IPS-18c (cell line): ENCODE measurements around the gene ELN.

ENCODE experiments used
- H3K4me3 ChIP-seq: 2 replicates; pipeline ENCODE4 v1.7.0; 2013; ENCODE audit warnings: low read depth, mild to moderate bottlenecking, low read length, moderate library complexity; ENCODE audit not compliant: insufficient read depth
- H3K9me3 ChIP-seq: one replicate; pipeline ENCODE4 v1.6.1; 2013; ENCODE audit warnings: mild to moderate bottlenecking, low read length, moderate library complexity; ENCODE audit not compliant: control insufficient read depth, insufficient read depth

The ELN gene

DNA sequence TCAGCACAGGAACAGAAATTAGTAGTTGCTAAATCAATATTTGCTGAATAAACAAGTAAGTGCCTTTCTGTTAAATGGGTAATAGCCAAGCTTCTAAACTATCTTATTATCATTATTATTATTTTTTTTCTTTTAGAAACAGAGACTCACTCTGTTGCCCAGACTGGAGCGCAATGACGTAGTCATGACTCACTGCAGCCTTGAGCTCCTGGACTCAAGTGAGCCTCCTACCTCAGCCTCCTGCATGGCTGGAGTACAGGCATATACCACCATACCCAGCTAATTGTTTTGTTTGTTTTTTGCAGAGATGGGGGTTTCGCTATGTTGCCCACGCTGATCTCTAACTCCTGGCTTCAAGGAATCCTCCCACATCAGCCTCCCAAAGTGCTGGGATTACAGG lies 12.3 kb upstream of the ELN start:
- Histone ChIP-seq H3K9me3 (no peaks in the 10 kb centered on the region), H3K4me3 (no peak overlapping the region)

DNA sequence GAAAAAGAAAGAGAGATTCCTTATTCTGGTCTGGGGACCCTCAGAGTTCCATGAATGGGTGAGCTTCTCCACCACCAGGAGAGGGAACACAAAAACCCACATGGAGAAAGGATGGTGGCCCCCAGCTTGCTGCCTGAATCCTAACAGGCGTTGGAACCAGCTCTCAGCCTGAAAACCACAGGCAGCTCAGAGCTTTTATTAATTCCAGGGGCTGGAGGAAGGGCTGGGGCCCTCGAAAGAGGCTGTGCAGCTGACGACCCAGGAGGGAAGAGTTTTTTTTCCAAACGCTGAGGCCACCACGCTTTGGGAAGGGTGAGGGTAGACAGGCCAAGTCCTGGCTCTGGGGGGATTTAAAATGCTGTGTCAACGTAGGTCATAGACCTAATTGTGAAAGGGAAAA lies 10.8 kb upstream of the ELN start:
- Histone ChIP-seq H3K9me3 (no peaks in the 10 kb centered on the region), H3K4me3 (no peak overlapping the region)

DNA sequence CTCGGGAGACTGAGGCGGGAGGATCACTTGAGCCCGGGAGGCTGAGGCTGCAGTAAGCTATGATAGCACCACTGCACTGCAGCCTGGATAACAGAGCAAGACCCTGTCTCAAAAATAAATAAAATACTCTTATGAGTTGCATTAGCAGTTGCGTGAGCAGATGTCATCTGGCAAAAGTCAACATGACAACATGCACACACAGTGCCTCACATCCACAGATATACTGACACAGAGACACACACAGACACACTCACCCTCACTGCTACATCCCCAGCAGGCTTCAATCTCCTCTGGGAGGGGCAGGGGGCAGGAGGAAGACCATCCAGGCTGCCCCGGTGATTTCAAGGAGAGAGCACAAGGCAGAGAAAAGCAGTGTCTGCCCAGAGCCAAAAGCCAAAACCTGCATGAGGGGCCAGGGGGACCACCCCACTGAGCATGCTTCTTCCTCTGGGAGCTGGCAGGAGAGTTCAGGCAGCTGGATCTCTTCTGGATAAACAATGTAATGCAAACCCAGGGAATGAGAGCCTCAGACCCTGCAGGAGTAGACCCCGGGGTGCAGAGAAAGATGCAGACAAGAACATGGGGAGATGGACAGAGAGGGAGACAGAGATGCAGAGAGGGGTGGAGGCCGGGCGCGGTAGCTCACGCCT lies 9.6 kb upstream of the ELN start:
- no peak overlapping the region for H3K4me3 ChIP-seq
- no peaks in the 10 kb centered on the region for H3K9me3 ChIP-seq

DNA sequence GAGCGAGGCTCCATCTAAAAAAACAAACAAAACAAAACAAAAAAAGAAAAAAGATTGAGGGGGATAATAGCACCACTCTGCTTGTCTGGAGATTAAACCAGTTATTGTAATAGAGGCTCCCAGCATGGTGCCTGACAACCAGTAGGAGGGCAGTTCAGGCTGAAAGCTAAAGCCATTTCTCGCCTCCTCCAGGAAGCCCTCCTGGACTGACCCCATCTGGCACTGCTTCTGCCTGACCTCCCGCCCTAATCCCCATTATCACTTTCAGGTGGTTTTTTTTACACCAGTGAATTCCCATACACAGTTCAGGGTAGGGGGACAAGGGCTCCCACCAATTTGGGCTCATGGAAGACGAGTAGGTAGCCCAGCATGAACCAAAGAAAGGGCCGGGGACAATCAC lies 8.8 kb upstream of the ELN start:
- Histone ChIP-seq H3K9me3 (no peaks in the 10 kb centered on the region), H3K4me3 (no peak overlapping the region)

DNA sequence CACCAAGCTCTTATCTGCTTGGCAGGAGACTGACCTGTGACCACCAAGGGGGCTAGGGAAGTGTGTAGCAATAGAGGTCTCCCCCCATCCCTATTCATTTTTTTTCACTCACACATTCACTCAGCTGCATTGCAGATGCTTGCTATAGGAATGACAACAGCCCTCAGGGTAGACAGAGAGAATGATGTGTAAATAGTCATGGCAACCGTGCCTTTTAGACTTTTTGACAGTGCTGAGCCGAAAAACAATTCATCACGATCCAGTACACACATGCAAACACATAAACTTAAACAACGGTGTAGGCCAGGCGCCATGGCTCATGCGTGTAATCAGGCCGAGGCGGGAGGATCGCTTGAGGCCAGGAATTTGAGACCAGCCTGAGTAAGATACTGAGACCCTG lies 7.6 kb upstream of the ELN start:
- H3K9me3 ChIP-seq, result no peaks in the 10 kb centered on the region
- H3K4me3 ChIP-seq, result no peak overlapping the region

DNA sequence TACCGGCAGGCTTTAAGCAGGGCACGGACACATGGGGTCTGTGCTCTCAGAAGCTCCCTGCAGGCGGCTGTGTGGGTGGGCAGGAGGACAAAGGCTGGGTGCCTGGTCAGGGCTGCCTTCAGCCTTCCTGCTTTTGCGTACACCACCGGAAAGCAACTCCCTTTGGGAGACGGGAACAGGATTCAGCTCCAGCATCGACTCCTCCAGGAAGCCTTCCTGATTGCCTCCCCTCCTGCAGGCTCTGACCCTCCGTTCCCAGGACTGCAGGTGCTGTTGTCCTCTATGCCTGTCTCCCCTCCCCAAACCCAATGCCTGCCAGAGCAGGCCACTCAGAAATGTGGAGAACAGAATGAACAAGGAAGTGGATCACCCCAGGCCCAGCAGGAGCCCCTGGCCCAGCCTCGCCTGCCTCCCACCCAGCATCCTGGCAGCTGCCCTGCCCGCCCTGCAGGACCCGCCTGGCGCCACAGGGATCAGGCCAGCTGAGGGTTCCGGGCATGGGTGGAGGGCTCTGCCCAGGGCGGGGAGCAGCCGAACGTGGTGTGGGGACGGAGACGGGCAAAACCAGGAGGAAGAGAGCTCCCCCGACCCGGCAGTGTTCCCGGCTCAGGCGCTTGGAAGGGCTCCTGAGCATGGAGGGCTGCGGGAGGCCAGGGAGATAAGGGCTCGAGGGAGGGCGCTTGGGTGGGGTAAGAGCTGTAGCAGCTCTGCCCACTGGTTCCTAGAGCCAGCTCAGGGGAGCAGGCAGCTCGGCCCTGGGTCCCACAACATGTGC lies 6.2 kb upstream of the ELN start:
- H3K9me3 ChIP-seq, result no peaks in the 10 kb centered on the region
- no peak overlapping the region for H3K4me3 ChIP-seq

DNA sequence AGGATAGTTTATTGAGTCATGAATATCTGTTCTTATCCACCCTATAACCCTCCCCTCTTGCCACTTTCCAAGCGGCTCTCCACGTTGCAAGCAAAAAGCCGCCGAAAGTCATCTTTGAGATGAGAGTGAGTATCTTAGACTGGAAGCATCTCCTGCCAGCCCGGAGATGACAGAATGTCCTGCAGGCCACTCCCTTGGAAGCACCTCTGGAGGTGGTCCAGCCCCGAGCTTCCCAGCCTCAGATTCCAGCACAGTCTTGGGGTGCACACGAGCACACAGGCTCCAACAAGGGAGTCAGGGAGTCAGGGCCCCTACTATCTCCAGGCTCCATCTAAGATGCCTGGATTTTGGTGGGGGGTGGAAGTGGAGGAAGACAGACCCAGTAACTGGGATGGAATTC lies 5.5 kb upstream of the ELN start:
- Histone ChIP-seq H3K9me3 (no peaks in the 10 kb centered on the region), H3K4me3 (no peak overlapping the region)

DNA sequence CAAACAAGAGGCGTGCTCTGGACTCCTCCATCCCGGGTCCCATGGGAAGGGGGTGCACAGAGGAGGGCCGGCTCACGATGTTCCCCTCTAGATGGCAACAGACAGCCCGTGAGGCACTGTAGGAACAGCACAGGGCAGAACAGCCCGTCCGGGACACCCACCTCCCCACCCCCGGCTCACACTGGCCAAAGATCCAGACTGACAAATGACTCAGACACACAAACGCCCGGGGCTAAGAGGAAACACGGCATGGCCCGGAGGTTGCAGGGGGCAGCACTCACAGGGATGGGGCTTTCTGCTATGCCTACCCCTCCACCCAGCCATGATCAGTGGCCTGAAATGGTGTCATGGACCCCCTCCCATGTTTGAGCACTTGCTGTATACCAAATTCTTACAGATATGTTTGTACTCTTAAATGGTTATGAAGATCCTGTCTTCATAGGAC lies 4.9 kb upstream of the ELN start:
- Histone ChIP-seq H3K9me3 (no peaks in the 10 kb centered on the region), H3K4me3 (no peak overlapping the region)

DNA sequence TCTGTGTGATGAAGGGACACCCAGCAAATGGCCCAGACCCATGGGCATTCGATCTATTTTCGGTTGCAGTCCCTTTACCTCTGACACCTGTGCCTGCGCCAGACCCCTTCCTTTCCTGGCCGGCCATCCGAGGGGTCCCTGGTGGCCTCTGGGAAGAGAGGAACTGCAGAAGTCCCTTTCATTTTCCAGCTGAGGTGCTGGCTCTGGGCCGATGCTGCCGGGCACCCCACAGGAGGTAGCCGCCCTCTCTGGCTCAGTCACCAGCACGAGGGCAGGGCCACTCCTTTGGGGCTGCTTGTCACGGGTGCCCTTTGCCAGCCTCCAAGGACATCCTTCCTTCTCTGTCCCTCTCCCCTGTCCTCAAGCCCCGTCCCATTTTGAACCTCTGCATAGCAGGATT lies 4.2 kb upstream of the ELN start:
- H3K4me3 ChIP-seq, result no peak overlapping the region
- no peaks in the 10 kb centered on the region for H3K9me3 ChIP-seq

DNA sequence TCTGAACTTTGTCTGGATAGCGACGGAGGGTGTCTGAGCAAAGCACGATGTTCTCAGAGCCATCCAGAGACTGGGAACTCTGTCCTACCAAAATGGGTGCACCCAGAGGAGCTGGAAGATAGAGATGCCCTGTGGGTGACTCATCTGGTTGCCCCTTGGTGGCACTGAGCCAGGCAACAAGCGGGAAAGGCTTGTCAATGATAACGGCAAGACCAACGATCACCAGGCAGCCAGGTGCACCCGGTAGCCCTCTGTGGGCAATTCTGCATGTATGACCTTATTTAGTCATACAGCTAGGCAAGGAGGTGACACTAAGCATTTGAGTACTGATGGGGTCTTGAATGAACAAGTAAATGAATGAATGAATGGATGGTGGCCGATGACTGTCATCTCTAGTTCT lies 2.8 kb upstream of the ELN start:
- Histone ChIP-seq H3K9me3 (no peaks in the 10 kb centered on the region), H3K4me3 (no peak overlapping the region)

DNA sequence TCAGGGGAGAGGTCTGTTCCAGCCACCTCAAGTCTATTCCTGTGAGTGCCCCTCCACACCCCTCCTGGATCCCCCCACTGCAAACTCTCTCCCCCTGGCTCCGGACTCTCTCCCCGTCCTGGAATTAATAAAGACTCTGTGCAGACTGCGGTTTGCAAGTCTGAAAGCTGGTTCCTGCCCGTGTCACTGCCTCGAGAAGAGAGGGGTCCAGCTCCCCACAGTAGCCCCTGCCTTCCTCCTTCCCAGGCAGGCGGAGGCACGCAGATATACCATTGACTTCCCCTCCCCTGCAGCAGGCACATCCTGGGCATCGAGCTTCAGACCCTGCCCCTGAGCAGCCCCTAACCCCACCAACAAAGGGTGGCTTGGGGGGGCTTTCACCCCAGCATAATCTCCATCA lies 2.2 kb upstream of the ELN start:
- H3K4me3 ChIP-seq, result no peak overlapping the region

DNA sequence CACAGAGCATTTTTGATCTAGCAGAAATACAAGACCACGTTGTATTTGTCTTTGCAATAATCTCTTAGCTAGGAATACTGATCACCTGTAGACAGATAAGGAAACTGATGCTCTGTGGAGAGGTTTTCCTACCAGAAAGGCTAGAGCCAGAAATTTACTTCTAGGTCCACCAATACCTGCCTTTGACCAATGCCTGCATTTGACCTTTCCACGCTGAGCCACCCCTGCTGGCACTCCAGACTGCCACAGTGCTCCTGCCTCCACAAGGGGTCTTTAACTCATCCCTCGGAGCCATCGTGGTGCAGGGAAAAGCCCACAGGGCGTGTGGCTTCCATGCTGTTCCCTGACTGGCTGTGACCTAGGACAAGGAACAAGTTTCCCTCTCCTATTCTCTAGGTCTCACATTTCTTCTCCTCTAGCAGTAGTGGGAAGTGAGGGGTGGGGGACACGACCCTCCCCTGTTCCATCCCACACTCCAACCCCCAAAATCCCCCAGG lies 1.5 kb upstream of the ELN start:
- Histone ChIP-seq H3K4me3 (no peak overlapping the region), H3K9me3 (no peaks in the 10 kb centered on the region)

More for the DNA sequence above, 2.2 kb upstream of the ELN start:
- H3K9me3 ChIP-seq, result no peaks in the 10 kb centered on the region

DNA sequence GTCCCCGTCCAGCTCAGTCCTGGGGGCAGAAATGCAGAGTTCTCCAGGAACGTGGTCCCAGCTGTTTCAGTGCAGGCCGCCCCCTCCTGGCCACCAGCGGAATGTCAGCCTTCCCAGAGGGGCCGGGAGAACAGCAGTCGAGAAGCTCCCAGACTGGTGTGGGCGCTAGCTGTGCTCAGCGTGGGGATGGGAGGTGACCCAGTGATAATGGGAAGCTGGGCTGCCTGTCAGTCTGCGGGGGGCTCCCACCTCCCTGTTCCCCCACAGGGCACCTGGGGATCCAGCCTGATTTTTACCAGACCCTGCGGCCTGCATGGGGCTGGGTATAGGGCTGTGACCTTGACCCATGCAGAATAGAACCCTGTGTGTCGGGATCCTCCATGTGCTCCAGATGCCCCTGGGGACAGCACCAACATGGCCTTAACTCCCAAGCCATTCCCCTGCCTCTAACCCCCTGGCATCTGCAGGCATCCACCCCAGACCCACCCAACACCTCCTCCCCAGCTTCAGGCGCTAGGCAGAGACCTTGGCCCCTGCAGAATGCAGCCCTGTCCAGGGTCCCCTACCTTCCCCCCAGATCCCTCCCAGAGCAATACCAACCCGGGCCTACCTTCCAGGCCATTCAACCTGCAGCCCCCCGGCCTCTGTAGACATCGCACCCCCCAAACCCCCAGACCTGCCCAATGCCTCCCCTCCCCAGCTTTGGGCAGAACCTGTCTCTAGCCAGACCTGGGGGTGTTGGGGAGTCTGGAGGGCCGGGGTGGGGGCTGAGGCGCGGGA lies 880 bp upstream of the ELN start:
- no peak overlapping the region for H3K4me3 ChIP-seq
- no peaks in the 10 kb centered on the region for H3K9me3 ChIP-seq

DNA sequence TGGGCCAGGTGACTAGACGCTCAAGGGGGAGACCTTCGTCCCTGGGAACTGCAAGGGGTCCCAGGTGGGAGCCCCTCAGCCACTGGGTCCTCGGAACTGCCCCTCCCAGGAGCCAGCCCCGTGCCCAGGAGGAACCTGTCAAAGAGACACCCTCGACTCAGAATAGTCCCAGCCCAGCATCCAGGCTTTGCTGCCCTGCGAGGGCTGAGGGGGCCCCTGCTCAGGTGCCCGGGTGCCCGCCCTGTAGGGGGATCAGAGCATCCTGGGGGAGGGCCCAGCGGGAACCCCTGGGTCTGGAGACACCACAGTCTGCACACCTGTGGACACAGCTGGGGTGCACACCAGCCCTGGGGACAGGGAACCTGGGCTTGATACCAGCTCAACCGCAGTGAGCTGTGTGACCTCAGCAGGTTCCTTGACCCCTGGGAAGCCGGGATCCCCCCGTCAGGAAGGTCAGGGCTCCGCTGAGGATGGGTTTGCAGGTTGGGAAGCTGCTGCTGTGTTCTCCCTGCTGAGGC lies 407 bp downstream of the ELN start:
- H3K9me3 ChIP-seq, result no peaks in the 10 kb centered on the region
- no peak overlapping the region for H3K4me3 ChIP-seq

DNA sequence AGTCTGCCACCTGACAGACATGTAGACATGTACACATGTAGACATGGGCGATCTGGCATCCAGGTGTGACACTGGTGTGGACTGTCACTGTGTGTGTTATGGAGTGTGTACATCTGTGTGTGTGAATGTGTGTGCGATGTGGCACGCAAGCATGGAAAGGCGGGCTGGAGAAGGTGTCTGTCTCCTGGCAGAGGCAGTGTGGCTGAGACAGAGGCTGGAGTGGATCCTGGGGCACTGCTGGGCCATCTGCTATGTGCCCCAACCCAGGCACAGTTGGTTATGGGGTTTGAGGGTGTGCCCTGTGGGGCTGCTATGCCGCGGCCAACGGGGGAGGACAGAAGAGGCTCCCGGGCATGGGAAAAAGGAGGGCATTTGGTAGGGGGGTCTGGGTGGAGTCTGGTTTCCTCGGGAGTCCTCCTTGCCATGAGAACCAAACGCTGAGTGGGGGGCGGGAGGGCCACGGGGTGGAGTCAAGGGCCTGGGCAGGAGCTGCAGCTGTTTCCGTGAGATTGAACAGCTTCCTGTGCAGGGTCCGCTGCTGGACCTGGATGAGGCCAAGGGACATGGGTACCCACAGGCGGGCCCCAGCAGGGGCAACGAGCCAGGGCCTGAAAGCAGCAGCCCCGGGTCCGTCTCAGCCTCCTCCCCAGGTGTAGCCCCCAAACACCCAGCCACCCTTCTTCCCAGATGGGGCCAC lies 1.3 kb downstream of the ELN start:
- Histone ChIP-seq H3K4me3 (no peak overlapping the region), H3K9me3 (no peaks in the 10 kb centered on the region)

DNA sequence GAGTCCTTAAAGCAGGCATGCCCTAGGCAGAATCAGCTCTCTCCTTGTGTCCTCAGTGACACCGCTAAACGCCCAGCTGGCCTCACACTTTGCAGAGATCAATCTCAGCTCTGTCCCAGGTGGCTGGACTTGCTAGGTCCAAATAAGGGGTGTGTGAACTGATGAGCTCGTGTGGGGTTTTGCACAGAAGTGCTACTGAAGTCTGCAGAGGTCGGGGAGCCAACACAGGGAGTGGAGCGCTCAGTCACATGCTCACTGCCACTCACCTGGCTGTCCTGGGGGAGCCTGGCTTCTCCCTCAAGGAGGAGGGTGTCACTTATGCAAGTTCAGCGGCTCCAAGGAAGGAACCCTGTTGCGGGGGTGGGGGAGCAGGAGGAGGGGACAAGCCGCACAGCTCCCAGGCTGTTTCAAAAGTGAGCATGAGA lies 2.0 kb downstream of the ELN start:
- no peaks in the 10 kb centered on the region for H3K9me3 ChIP-seq
- H3K4me3 ChIP-seq, result no peak overlapping the region

DNA sequence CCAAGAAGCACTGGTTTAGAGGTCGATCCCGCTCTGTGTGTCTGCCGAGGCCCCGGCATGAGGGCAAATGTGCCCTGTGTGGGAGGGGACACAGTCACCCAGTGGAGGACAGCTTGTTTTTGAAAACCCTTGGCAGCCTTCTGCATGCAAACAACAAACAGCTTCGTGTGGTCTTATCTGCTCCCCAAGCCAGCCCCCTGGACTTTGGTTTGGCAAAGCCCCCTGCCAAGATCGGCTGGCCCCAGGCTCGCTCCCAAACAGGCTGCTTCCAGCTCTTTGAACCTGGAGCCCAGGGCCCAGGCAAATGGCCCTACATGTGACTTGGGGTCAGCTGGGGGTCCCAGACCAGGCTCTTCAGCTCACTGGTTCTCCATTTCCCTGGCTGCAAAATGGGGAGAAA lies 2.9 kb downstream of the ELN start:
- Histone ChIP-seq H3K4me3 (no peak overlapping the region), H3K9me3 (no peaks in the 10 kb centered on the region)
